OCI-LY3 (cell line): ENCODE measurements around the gene ME3.

Experiments used
- H2AFZ ChIP-seq: fragments of 200-600, 300-600 bp; shearing (Covaris generic); 2 replicates; pipeline ENCODE4 v1.6.0; 2014; ENCODE audit warnings: antibody characterized with exemption, low read depth, low read length
- H3K27ac ChIP-seq: fragments of 200-600, 300-600 bp; sonication (generic); 2 replicates; pipeline ENCODE4 v1.5.1; 2014; ENCODE audit warnings: mild to moderate bottlenecking, low read length, moderate library complexity, mixed read lengths
- H3K27me3 ChIP-seq: fragments of 200-600, 300-600 bp; sonication (generic); 2 replicates; pipeline ENCODE4 v1.6.1; 2014; ENCODE audit warnings: low read depth, low read length, mixed read lengths
- H3K36me3 ChIP-seq: fragments of 200-600, 300-600 bp; sonication (generic); replicated peaks from 2 replicates; pipeline ENCODE3; 2014; ENCODE audit warnings: low read depth, low read length, mixed read lengths
- H3K4me1 ChIP-seq: fragments of 300-600, 200-600 bp; sonication (generic); 2 replicates; pipeline ENCODE4 v1.6.1; 2014; ENCODE audit warnings: low read length, mixed read lengths
- H3K4me2 ChIP-seq: fragments of 200-600, 300-600 bp; sonication (generic); 2 replicates; pipeline ENCODE4 v1.6.1; 2014; ENCODE audit warnings: low read length, mixed read lengths
- H3K4me3 ChIP-seq: fragments of 300-600, 200-600 bp; sonication (generic); 2 replicates; pipeline ENCODE4 v1.5.1; 2014; ENCODE audit warnings: antibody characterized with exemption, mild to moderate bottlenecking, low read length, moderate library complexity
- H3K79me2 ChIP-seq: fragments of 300-600, 200-600 bp; shearing (Covaris generic); 2 replicates; pipeline ENCODE4 v1.6.1; 2014; ENCODE audit warnings: mild to moderate bottlenecking, low read length, mixed read lengths
- H3K9ac ChIP-seq: fragments of 300-600, 200-600 bp; shearing (Covaris generic); 2 replicates; pipeline ENCODE4 v1.6.0; 2014; ENCODE audit warnings: mild to moderate bottlenecking, low read length, moderate library complexity
- H3K9me3 ChIP-seq: fragments of 200-600, 300-600 bp; shearing (Covaris generic); 2 replicates; pipeline ENCODE4 v1.6.1; 2014; ENCODE audit warnings: low read length, mixed read lengths; ENCODE audit not compliant: insufficient read depth
- H4K20me1 ChIP-seq: fragments of 200-600, 300-600 bp; sonication (generic); 2 replicates; pipeline ENCODE4 v1.6.1; 2016; ENCODE audit warnings: low read length, mixed read lengths; ENCODE audit not compliant: insufficient read depth
- EZH2phosphoT487 ChIP-seq: fragments of 200-600 bp; shearing (Covaris generic); IDR thresholded peaks from 2 replicates; pipeline ENCODE4 v1.6.1; 2018; ENCODE audit warnings: antibody characterized with exemption, mixed run types, low read depth
- TF ChIP-seq, protein P1 (sequence below): fragments of 200-600, 300-600 bp; sonication (generic); IDR thresholded peaks from 2 replicates; pipeline ENCODE4 v1.5.1; 2014; ENCODE audit warnings: antibody characterized with exemption, low read length, low read depth

ME3 gene

DNA sequence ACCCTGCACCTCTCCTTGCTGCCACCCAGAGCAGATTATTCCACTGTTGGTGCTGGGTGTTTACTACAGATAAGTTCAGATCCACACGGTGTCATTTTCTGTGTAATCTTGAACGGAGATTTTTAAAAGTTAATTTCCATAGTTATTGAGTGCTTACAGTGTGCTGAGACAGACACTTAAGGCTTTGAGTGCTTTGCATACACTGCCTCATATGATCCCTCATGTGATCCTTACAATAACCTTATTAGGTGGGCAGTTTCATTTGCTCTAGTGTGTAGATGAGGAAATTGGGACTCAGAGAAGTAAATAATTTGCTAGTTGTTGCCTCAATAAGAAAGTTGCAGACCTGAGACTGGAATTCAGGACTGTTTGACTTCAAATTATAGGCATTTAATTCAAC lies 32.3 kb upstream of the ME3 start:
- Histone ChIP-seq H3K4me2 (no peak overlapping the region), H3K27me3 (peaks cover 21% of the 10 kb centered on the region), H4K20me1 (no peaks in the 10 kb centered on the region), H3K36me3 (no peaks in the 10 kb centered on the region), H3K9me3 (no peaks in the 10 kb centered on the region), H3K9ac (no peak overlapping the region), H3K27ac (no peak overlapping the region), H3K4me1 (no peaks in the 10 kb centered on the region), H3K4me3 (no peak overlapping the region), H3K79me2 (no peaks in the 10 kb centered on the region), H2AFZ (no peak overlapping the region)
- TF ChIP-seq, protein P1, sequence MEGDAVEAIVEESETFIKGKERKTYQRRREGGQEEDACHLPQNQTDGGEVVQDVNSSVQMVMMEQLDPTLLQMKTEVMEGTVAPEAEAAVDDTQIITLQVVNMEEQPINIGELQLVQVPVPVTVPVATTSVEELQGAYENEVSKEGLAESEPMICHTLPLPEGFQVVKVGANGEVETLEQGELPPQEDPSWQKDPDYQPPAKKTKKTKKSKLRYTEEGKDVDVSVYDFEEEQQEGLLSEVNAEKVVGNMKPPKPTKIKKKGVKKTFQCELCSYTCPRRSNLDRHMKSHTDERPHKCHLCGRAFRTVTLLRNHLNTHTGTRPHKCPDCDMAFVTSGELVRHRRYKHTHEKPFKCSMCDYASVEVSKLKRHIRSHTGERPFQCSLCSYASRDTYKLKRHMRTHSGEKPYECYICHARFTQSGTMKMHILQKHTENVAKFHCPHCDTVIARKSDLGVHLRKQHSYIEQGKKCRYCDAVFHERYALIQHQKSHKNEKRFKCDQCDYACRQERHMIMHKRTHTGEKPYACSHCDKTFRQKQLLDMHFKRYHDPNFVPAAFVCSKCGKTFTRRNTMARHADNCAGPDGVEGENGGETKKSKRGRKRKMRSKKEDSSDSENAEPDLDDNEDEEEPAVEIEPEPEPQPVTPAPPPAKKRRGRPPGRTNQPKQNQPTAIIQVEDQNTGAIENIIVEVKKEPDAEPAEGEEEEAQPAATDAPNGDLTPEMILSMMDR, result no peak
- no peak for TF ChIP-seq EZH2phosphoT487

DNA sequence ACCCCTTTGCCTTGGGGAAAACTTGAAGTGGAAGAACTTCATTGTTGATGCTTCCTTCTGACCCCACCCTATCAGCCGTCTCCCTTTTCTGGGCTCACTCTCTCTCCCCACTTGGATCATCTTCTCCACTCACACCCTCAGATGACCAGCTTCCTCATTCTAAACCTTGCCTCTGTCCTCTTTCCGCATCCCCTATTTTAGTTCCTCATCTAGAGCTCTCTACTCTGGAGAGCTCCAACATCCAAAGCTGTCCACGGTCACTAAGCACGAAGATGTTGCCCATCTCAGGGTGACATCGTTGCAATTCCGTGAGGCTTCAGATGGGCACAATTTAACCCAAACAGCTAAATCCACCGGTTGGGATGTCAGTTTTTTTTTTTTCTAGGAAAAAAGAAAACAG lies 31.6 kb upstream of the ME3 start:
- Histone ChIP-seq H2AFZ (no peak overlapping the region), H3K79me2 (no peaks in the 10 kb centered on the region), H3K9ac (no peak overlapping the region), H3K4me2 (no peak overlapping the region), H4K20me1 (no peaks in the 10 kb centered on the region), H3K36me3 (no peaks in the 10 kb centered on the region), H3K9me3 (no peaks in the 10 kb centered on the region), H3K27me3 (peaks cover 21% of the 10 kb centered on the region), H3K4me1 (no peaks in the 10 kb centered on the region), H3K4me3 (no peak overlapping the region), H3K27ac (no peak overlapping the region)
- no peak for TF ChIP-seq EZH2phosphoT487
- TF ChIP-seq, protein P1, result no peak

DNA sequence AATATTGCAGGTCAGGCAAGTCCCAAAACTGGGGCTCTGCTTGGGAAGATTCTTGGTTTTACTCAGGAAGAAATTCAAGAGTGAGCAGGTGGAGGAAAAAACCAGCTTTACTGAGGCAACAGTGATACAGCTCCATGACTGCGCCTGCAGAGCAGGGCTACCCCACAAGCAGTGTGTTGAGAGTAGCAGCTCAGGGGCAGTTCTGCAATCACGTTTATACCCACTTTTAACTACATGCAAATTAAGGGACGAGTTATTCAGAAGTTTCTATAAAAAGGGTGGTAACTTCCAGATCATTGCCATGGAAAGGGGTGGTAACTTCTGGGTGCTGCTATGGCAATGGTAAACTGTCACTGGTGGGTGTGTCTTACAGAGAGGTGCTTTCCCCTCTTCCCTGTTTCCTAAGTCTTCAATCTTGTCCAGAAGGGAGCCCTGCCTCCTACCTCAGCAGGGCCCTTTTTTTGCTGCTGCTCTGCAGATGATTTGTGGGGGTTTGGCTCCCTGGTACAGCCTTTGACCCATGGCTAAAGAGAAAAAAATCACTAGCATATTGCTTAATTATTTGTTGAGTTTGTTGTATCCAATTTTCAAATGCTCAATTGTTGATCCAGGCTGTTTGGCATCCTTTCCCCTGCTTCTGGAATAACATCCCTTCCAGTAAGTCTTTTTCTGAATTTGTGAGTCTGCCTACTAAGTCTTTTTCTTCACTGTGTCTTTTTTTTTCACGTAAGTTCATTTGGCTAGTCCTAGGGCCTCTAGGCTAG lies 30.0 kb upstream of the ME3 start:
- no peak overlapping the region for H3K9ac ChIP-seq
- H2AFZ ChIP-seq, result no peak overlapping the region
- H3K4me2 ChIP-seq, result no peak overlapping the region
- H4K20me1 ChIP-seq, result no peaks in the 10 kb centered on the region
- H3K27ac ChIP-seq, result no peak overlapping the region
- peaks cover 19% of the 10 kb centered on the region for H3K27me3 ChIP-seq
- H3K79me2 ChIP-seq, result no peaks in the 10 kb centered on the region
- H3K36me3 ChIP-seq, result no peaks in the 10 kb centered on the region
- H3K4me1 ChIP-seq, result no peaks in the 10 kb centered on the region
- no peak overlapping the region for H3K4me3 ChIP-seq
- H3K9me3 ChIP-seq, result no peaks in the 10 kb centered on the region
- TF ChIP-seq, protein P1, result no peak
- no peak for TF ChIP-seq EZH2phosphoT487

DNA sequence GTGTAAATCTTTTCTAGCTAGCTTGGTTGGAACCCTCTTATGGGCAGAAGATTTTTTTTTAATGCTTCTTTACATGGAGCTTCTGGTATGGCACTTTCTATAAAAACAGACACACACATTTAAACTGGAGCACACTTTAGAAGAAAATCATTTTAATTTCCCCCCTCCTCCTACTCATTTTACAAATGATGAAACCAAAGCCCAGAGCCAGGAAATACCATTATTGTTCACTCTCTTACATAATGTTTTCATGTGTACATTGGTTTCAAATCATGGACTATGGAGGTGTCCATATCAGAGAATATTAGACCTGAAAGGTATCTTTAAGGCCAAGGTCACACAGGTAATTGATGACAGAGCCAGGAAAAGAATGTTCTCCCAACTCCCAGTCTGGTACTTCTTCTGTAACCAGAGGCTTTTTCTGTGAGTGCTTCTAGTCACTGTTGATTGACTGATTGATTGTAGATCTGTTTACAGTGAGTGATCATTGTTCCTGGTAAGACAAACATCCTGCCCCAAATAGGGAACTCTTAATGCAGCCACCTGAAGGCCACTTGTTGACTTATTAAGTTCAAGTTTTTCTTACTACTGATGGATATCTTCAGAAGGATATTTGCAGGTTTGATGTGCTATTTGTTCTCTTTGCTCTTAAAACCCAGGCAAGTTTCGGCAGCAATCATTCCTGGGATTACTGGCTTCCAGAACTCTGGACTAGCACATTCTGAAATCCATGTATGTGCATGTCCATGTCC lies 26.8 kb upstream of the ME3 start:
- TF ChIP-seq EZH2phosphoT487, result no peak
- TF ChIP-seq, protein P1, result no peak
- Histone ChIP-seq H3K4me2 (no peak overlapping the region), H4K20me1 (no peaks in the 10 kb centered on the region), H3K36me3 (no peaks in the 10 kb centered on the region), H3K9me3 (no peaks in the 10 kb centered on the region), H3K9ac (no peak overlapping the region), H2AFZ (no peak overlapping the region), H3K4me1 (no peaks in the 10 kb centered on the region), H3K27me3 (peaks cover 22% of the 10 kb centered on the region), H3K27ac (no peak overlapping the region), H3K4me3 (no peak overlapping the region), H3K79me2 (no peaks in the 10 kb centered on the region)
